ENCODE measurements around the gene TWIST2. TPM values are rescaled to one million over a fixed set of nuclear protein-coding genes. Genes with fewer than 3 reads are reported as not detected.
A peak's percentile ranks its signal among the peaks of the same experiment; 100 is the strongest.

TWIST2 gene
- total RNA-seq, 1 donor: 9.4 TPM

DNA sequence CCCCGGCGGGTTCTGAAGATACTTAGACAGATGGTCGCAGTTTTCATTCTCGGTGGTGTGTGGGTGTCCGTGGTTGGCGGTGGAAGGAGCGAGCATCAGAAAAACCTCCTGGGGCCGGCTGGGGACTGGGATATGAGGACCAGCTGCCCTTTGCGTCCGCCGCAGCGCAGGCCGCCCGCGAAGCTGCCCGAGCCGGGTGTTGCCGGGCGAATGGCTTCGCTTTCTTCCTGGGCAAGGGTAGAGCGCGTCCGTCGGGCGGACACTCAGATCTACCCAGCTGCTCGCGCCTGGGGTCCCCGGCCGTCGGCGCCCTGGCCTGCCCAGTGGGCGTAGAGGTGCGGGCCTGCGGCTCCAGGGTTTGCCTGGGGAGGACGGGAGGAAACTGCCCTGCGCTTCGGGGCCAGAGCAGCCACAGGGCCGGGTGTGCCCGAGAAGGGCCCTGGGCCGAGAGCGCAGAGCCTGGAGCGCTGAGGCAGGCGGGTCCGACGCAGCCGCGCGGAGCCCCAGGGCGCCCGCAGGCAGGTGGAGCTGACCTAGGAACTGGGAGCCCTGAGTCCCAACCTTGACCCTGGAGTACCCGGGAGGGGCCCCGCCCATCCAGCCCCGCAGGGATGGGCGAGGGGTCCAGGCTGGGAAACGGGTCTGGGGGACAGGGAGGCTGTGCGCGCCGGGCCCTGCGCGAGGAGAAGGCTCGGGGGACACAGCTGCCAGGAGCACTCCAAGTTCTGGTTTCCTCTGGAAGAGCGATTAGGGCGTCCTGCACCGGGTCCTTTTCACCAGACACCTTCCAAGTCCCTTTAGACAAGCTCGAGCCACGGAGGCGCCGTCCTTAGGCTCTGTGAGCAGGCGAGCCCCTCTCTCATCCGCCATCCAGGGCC is 1.3 kb downstream of the TWIST2 start:
- Histone ChIP-seq H3K36me3 (ENCODE audit: insufficient read depth, low read length) (no peaks in the 10 kb centered on the region), H4K20me1 (ENCODE audit: insufficient read depth, low read length) (no peaks in the 10 kb centered on the region), H2AFZ (ENCODE audit: low read length) (peak overlapping the region; percentile 81), H3K4me3 (ENCODE audit: insufficient read depth, low read length) (peak overlapping the region; percentile 84), H3K27ac (ENCODE audit: low read depth, low read length) (no peak overlapping the region), H3K27me3 (ENCODE audit: insufficient read depth, low read length) (no peaks in the 10 kb centered on the region), H3K4me2 (ENCODE audit: insufficient read depth, low read length) (peak overlapping the region; percentile 93), H3K4me1 (ENCODE audit: insufficient read depth, low read length) (peaks cover 7% of the 10 kb centered on the region), H3K79me2 (ENCODE audit: insufficient read depth, low read length) (peaks cover 41% of the 10 kb centered on the region), H3K9me3 (ENCODE audit: low read depth, low read length) (no peaks in the 10 kb centered on the region)
- no peak for DNase-seq (ENCODE audit: insufficient read length, low spot score, missing footprints)
- TF ChIP-seq, protein P1, sequence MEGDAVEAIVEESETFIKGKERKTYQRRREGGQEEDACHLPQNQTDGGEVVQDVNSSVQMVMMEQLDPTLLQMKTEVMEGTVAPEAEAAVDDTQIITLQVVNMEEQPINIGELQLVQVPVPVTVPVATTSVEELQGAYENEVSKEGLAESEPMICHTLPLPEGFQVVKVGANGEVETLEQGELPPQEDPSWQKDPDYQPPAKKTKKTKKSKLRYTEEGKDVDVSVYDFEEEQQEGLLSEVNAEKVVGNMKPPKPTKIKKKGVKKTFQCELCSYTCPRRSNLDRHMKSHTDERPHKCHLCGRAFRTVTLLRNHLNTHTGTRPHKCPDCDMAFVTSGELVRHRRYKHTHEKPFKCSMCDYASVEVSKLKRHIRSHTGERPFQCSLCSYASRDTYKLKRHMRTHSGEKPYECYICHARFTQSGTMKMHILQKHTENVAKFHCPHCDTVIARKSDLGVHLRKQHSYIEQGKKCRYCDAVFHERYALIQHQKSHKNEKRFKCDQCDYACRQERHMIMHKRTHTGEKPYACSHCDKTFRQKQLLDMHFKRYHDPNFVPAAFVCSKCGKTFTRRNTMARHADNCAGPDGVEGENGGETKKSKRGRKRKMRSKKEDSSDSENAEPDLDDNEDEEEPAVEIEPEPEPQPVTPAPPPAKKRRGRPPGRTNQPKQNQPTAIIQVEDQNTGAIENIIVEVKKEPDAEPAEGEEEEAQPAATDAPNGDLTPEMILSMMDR (IDR thresholded peaks at IDR 0.05; ENCODE audit: extremely low read depth, low read depth, low read length): no peak

DNA sequence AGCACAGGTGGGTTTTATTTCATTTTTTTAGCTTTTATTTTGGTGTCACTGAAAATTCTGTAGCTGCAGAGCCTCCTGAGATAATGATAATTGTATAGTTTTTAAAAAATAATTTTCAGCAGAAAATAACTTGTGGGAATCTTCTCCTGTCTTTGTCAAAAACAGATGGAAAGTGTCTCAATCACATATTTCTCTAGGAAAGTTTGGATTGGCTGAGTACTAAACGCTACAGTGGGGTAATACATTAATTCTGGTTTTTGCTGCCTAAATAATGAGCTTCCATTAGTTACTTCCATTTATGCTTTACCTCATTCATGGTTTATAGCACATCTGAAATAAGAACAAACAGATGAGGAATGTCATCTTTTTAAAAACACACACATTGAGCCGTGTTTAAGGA is 2.2 kb downstream of the TWIST2 start:
- peak overlapping the region; percentile 93 for H3K4me2 ChIP-seq (ENCODE audit: insufficient read depth, low read length)
- DNase-seq (ENCODE audit: insufficient read length, low spot score, missing footprints): no peak
- peak overlapping the region; percentile 84 for H3K4me3 ChIP-seq (ENCODE audit: insufficient read depth, low read length)
- H4K20me1 ChIP-seq (ENCODE audit: insufficient read depth, low read length): no peaks in the 10 kb centered on the region
- H3K27ac ChIP-seq (ENCODE audit: low read depth, low read length): no peak overlapping the region
- no peaks in the 10 kb centered on the region for H3K36me3 ChIP-seq (ENCODE audit: insufficient read depth, low read length)
- peaks cover 7% of the 10 kb centered on the region for H3K4me1 ChIP-seq (ENCODE audit: insufficient read depth, low read length)
- no peaks in the 10 kb centered on the region for H3K9me3 ChIP-seq (ENCODE audit: low read depth, low read length)
- H3K27me3 ChIP-seq (ENCODE audit: insufficient read depth, low read length): no peaks in the 10 kb centered on the region
- peaks cover 49% of the 10 kb centered on the region for H3K79me2 ChIP-seq (ENCODE audit: insufficient read depth, low read length)
- TF ChIP-seq, protein P1 (IDR thresholded peaks at IDR 0.05; ENCODE audit: extremely low read depth, low read depth, low read length): no peak
- H2AFZ ChIP-seq (ENCODE audit: low read length): no peak overlapping the region

DNA sequence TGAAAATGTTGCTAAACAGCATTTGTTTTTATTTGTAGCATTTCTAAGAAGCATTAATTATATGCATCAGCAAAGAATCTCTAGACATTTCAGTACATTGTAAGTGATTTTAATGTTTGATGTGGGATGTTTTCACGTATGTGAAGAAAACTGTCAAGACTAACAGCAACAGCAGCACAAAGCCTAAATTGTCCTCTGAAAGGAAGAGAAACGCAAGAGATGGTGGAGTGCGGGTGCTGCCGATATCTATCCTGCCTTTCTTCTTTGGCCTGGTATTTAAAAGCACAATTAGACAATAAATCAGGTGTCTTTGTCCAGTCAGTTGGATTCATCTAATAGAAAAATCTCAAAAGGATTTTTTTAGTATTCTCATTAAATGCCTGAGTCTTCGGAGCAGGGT is 3.1 kb downstream of the TWIST2 start:
- no peaks in the 10 kb centered on the region for H3K36me3 ChIP-seq (ENCODE audit: insufficient read depth, low read length)
- H3K27ac ChIP-seq (ENCODE audit: low read depth, low read length): no peak overlapping the region
- no peaks in the 10 kb centered on the region for H4K20me1 ChIP-seq (ENCODE audit: insufficient read depth, low read length)
- no peak for DNase-seq (ENCODE audit: insufficient read length, low spot score, missing footprints)
- H3K79me2 ChIP-seq (ENCODE audit: insufficient read depth, low read length): peaks cover 55% of the 10 kb centered on the region
- no peak overlapping the region for H3K4me2 ChIP-seq (ENCODE audit: insufficient read depth, low read length)
- H3K9me3 ChIP-seq (ENCODE audit: low read depth, low read length): no peaks in the 10 kb centered on the region
- H2AFZ ChIP-seq (ENCODE audit: low read length): no peak overlapping the region
- no peaks in the 10 kb centered on the region for H3K27me3 ChIP-seq (ENCODE audit: insufficient read depth, low read length)
- no peak overlapping the region for H3K4me3 ChIP-seq (ENCODE audit: insufficient read depth, low read length)
- TF ChIP-seq, protein P1 (IDR thresholded peaks at IDR 0.05; ENCODE audit: extremely low read depth, low read depth, low read length): no peak
- H3K4me1 ChIP-seq (ENCODE audit: insufficient read depth, low read length): peaks cover 7% of the 10 kb centered on the region

DNA sequence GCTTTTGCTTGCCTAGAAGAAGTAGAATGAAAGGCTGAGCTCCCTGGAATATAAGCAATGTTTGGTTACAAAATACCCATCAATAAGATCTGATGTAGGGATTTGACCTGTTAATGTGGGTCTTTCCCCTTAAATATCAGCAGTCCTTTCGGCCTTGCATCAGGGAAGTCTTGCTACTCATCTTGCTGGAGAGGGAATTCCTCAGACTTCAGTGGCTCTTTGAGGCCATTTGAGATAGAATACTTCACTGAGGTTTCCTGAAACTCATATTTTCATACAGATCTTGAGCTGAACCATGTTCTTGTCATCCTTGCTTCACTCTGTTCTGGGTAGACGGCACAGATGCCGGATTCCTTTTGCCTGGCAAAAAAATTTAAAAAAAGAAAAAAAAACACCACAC is 3.9 kb downstream of the TWIST2 start:
- H3K27me3 ChIP-seq (ENCODE audit: insufficient read depth, low read length): no peaks in the 10 kb centered on the region
- H3K79me2 ChIP-seq (ENCODE audit: insufficient read depth, low read length): peaks cover 59% of the 10 kb centered on the region
- H3K4me3 ChIP-seq (ENCODE audit: insufficient read depth, low read length): no peak overlapping the region
- H2AFZ ChIP-seq (ENCODE audit: low read length): no peak overlapping the region
- H3K36me3 ChIP-seq (ENCODE audit: insufficient read depth, low read length): no peaks in the 10 kb centered on the region
- H3K9me3 ChIP-seq (ENCODE audit: low read depth, low read length): no peaks in the 10 kb centered on the region
- H4K20me1 ChIP-seq (ENCODE audit: insufficient read depth, low read length): no peaks in the 10 kb centered on the region
- no peak overlapping the region for H3K4me2 ChIP-seq (ENCODE audit: insufficient read depth, low read length)
- no peak for DNase-seq (ENCODE audit: insufficient read length, low spot score, missing footprints)
- H3K27ac ChIP-seq (ENCODE audit: low read depth, low read length): no peak overlapping the region
- TF ChIP-seq, protein P1 (IDR thresholded peaks at IDR 0.05; ENCODE audit: extremely low read depth, low read depth, low read length): no peak
- peaks cover 7% of the 10 kb centered on the region for H3K4me1 ChIP-seq (ENCODE audit: insufficient read depth, low read length)
